Gastrocnemius medialis (tissue), 4 donors: ENCODE results near the gene VAV2.

ENCODE experiments used
- POLR2A ChIP-seq, 2 donors: fragments of 450-650 bp; IDR thresholded peaks; one replicate each; pipeline ENCODE4 v1.6.1; 2017; ENCODE audit warnings: antibody characterized with exemption in 2 of 2, mild to moderate bottlenecking in 2 of 2, moderate library complexity in 2 of 2
- TF ChIP-seq, protein P1 (sequence below), 5 experiments: fragments of 450-650 bp in 3 of 5; fragments of 200-600 bp in 2 of 5; sonication (generic) in 2 of 5; IDR thresholded peaks in 4 of 5; conservative IDR thresholded peaks in 1 of 5; 1 replicate in 4 of 5; 2 replicates in 1 of 5; pipeline ENCODE4 v1.5.1; 2016 to 2019; ENCODE audit warnings: antibody characterized with exemption in 5 of 5, mild to moderate bottlenecking in 3 of 5, moderate library complexity in 3 of 5

GRCh38 chr9:133794016-133794760 is 197.9 kb downstream of the VAV2 start:
- TF ChIP-seq, protein P1, sequence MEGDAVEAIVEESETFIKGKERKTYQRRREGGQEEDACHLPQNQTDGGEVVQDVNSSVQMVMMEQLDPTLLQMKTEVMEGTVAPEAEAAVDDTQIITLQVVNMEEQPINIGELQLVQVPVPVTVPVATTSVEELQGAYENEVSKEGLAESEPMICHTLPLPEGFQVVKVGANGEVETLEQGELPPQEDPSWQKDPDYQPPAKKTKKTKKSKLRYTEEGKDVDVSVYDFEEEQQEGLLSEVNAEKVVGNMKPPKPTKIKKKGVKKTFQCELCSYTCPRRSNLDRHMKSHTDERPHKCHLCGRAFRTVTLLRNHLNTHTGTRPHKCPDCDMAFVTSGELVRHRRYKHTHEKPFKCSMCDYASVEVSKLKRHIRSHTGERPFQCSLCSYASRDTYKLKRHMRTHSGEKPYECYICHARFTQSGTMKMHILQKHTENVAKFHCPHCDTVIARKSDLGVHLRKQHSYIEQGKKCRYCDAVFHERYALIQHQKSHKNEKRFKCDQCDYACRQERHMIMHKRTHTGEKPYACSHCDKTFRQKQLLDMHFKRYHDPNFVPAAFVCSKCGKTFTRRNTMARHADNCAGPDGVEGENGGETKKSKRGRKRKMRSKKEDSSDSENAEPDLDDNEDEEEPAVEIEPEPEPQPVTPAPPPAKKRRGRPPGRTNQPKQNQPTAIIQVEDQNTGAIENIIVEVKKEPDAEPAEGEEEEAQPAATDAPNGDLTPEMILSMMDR (IDR thresholded peaks at IDR 0.05 in 4 of 5, conservative IDR thresholded peaks at IDR 0.05 in 1 of 5) = no peak
- no peak for TF ChIP-seq POLR2A (IDR thresholded peaks at IDR 0.05)
